Neural cell (in vitro differentiated cells): Measurements from ENCODE around the gene ARHGAP30.

Source experiments
- CTCF ChIP-seq: fragments of 450-650 bp; IDR thresholded peaks from 2 replicates; pipeline ENCODE4 v1.5.1; 2014; ENCODE audit warnings: antibody characterized with exemption, mild to moderate bottlenecking, moderate library complexity; ENCODE audit not compliant: poor library complexity, severe bottlenecking
- POLR2AphosphoS5 ChIP-seq: IDR thresholded peaks from 2 replicates; pipeline ENCODE4 v1.6.1; 2012

GRCh38 chr1:161044908-161045735 lies 24.6 kb downstream of the ARHGAP30 start:
- peak; percentile 60 for TF ChIP-seq POLR2AphosphoS5
- TF ChIP-seq CTCF, result no peak
